Thyroid gland (tissue), 4 donors: ENCODE data around the gene KRTAP20-2. TPM values are rescaled to one million over a fixed set of nuclear protein-coding genes. Genes with fewer than 3 reads are reported as not detected.

ENCODE experiments used
- DNase-seq, 2 donors: peaks; one replicate each; pipeline ENCODE4 v3.0.0-alpha.2; 2019
- H3K27ac ChIP-seq, 3 donors: fragments of 200-600 bp; sonication (generic); 1 replicate in 2 of 3; 2 replicates in 1 of 3; pipeline ENCODE4 v1.5.1; 2016 to 2019; ENCODE audit warnings: mild to moderate bottlenecking in 1 of 3, moderate library complexity in 1 of 3
- H3K27me3 ChIP-seq: fragments of 200-600 bp; sonication (generic); one replicate; pipeline ENCODE4 v1.5.1; 2019
- H3K36me3 ChIP-seq, 2 donors: fragments of 200-600 bp; sonication (generic); one replicate each; pipeline ENCODE4 v1.5.1; 2016 to 2019
- H3K4me1 ChIP-seq, 2 donors: fragments of 200-600 bp; sonication (generic); one replicate each; pipeline ENCODE4 v1.5.1; 2017 to 2019
- H3K4me3 ChIP-seq, 3 donors: fragments of 200-600 bp; sonication (generic); replicated peaks in 1 of 3; 1 replicate in 2 of 3; 2 replicates in 1 of 3; pipeline ENCODE4 v1.5.1; 2016; ENCODE audit warnings: mild to moderate bottlenecking in 1 of 3
- H3K9me3 ChIP-seq: fragments of 200-600 bp; sonication (generic); one replicate; pipeline ENCODE4 v1.5.1; 2017
- CTCF ChIP-seq, 6 experiments: fragments of 200-600 bp in 3 of 6; fragments of 450-650 bp in 3 of 6; sonication (generic) in 3 of 6; IDR thresholded peaks; one replicate each; pipeline ENCODE4 v1.5.1; 2016 to 2019; ENCODE audit warnings: antibody characterized with exemption in 6 of 6, mild to moderate bottlenecking in 2 of 6, inconsistent platforms in 1 of 6, moderate library complexity in 1 of 6
- POLR2A ChIP-seq, 2 donors: fragments of 450-650 bp; IDR thresholded peaks; one replicate each; pipeline ENCODE4 v1.6.1; 2017; ENCODE audit warnings: antibody characterized with exemption in 2 of 2, mild to moderate bottlenecking in 2 of 2, moderate library complexity in 1 of 2
- WGBS, 2 donors: methylation state at CpG; one replicate each; pipeline ENCODE4 v1.1.5; 2017; 5-methylcytosine and 5-hydroxymethylcytosine counted together
- intact Hi-C: fragments of 100-400 bp; cut with DNase I; formaldehyde crosslinking; loops from one replicate; pipeline ENCODE4 v1.15.1; 2023
- total RNA-seq, 4 donors: library from RNA; depleted of rRNA; stranded (reverse); fragments of >200 nt; gene quantifications; one replicate each; pipeline ENCODE4 v1.2.3, GENCODE V29; 2016

The KRTAP20-2 gene
- not detected for total RNA-seq

- Histone ChIP-seq H3K27me3 (no peaks in the 10 kb centered on the region), H3K4me3 (no peak within 1 kb of the TSS), H3K4me1 (no peaks in the 10 kb centered on the region), H3K36me3 (no peaks in the 10 kb centered on the region), H3K27ac (no peak within 1 kb of the TSS), H3K9me3 (no peaks in the 10 kb centered on the region)
- intact Hi-C loops, result no loop called here
- TF ChIP-seq POLR2A (IDR thresholded peaks at IDR 0.05), result no peak
- TF ChIP-seq CTCF (IDR thresholded peaks at IDR 0.05), result no peak
- DNase-seq, result no peak
- WGBS, 2 donors, result 90 to 93% methylated on average over 1 of the region's 1 CpG
Measured at GRCh38 chr21:30634906-30635305, at the start of gene KRTAP20-2. Gene KRTAP20-2 (plus strand): TSS chr21:30635206. CDS start chr21:30635264, 58 bp downstream.

- Histone ChIP-seq H3K9me3 (no peaks in the 10 kb centered on the region), H3K36me3 (no peaks in the 10 kb centered on the region), H3K27ac (no peak within 1 kb of the TSS), H3K27me3 (no peaks in the 10 kb centered on the region), H3K4me3 (no peak within 1 kb of the TSS), H3K4me1 (no peaks in the 10 kb centered on the region)
- TF ChIP-seq POLR2A (IDR thresholded peaks at IDR 0.05) (no peak), CTCF (IDR thresholded peaks at IDR 0.05) (no peak)
- DNase-seq, result no peak
- intact Hi-C loops, result no loop called here
Measured at GRCh38 chr21:30590297-30590696, 44.7 kb upstream of the KRTAP20-2 start, which contains the start of gene KRTAP22-2. Gene KRTAP22-2 (minus strand): TSS chr21:30590397.

DNA sequence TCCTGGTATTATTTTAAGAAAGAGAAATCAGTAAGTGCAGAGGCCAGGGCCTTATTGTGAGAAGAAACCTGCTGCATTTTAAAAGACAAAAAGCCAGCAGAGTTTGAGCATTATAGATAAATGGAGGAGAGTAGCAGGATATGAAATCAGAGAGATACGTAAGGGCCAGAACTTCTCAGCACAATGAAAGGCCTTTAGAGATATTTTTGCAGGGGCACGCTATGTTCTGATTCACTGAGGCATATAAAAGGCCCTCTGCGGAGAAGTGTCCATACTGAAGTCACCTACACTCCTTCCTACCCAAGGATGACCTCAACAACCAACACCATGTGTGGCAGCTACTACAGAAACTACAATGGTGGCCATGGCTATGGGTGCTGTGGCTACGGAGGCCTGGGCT is 42.9 kb upstream of the KRTAP20-2 start, which contains the start of gene KRTAP6-3:
KRTAP6-3 (plus strand) TSS at position 301 of the 400 bp plus-strand sequence; CDS start at position 307, 6 bp downstream.
- Histone ChIP-seq H3K27me3 (no peaks in the 10 kb centered on the region), H3K4me1 (no peaks in the 10 kb centered on the region), H3K4me3 (no peak within 1 kb of the TSS), H3K36me3 (no peaks in the 10 kb centered on the region), H3K9me3 (no peaks in the 10 kb centered on the region), H3K27ac (no peak within 1 kb of the TSS)
- WGBS, 2 donors, result 82 to 89% methylated on average over 3 to 4 of the region's 4 CpGs
- TF ChIP-seq CTCF (IDR thresholded peaks at IDR 0.05) (no peak), POLR2A (IDR thresholded peaks at IDR 0.05) (no peak)
- DNase-seq, result no peak
- intact Hi-C loops, result no loop called here

DNA sequence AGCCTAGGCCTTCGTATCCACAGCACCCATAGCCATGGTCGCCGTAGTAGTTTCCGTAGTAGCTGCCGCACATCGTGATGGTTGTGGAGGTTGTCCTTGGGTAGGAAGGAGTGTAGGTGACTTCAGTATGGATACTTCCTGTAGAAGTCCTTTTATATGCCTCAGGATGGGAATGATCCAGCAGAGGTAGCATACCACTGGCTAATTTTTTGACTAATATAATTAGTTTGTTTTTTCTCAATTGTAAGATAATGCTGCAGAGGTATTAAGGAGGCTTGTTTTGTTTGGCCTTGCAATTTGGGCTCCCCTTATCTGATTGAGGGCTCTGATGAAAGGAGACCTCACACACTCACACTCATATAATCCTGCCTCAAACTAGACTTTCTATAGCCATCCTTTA is 36.2 kb upstream of the KRTAP20-2 start, which contains the start of gene KRTAP6-2:
KRTAP6-2 (minus strand) TSS at position 101 of the 400 bp plus-strand sequence; CDS start at position 73, 28 bp downstream.
- Histone ChIP-seq H3K27ac (no peak within 1 kb of the TSS), H3K36me3 (no peaks in the 10 kb centered on the region), H3K27me3 (no peaks in the 10 kb centered on the region), H3K4me1 (no peaks in the 10 kb centered on the region), H3K9me3 (no peaks in the 10 kb centered on the region), H3K4me3 (no peak within 1 kb of the TSS)
- intact Hi-C loops, result no loop called here
- no peak for TF ChIP-seq CTCF (IDR thresholded peaks at IDR 0.05)
- no peak for DNase-seq
- WGBS, 2 donors, result 97 to 99% methylated on average over 6 of the region's 6 CpGs

GRCh38 chr21:30600787-30601186 is 34.2 kb upstream of the KRTAP20-2 start, which contains the start of gene KRTAP22-1:
Gene KRTAP22-1 (plus strand): TSS chr21:30601087.
- H3K36me3 ChIP-seq, result no peaks in the 10 kb centered on the region
- H3K27ac ChIP-seq, result no peak within 1 kb of the TSS
- no peaks in the 10 kb centered on the region for H3K27me3 ChIP-seq
- DNase-seq, result no peak
- TF ChIP-seq POLR2A (IDR thresholded peaks at IDR 0.05) (no peak), CTCF (IDR thresholded peaks at IDR 0.05) (no peak)
- no peaks in the 10 kb centered on the region for H3K9me3 ChIP-seq
- WGBS, 2 donors, result 0 to 22% methylated on average over 1 of the region's 1 CpG
- H3K4me3 ChIP-seq, result no peak within 1 kb of the TSS
- no peaks in the 10 kb centered on the region for H3K4me1 ChIP-seq
- intact Hi-C loops, result no loop called here
